GM18951 (cell line): ENCODE data around the gene ATP2A3.

Experiments
- POLR2A ChIP-seq: IDR thresholded peaks from 4 replicates; pipeline ENCODE4 v1.6.1; 2011; ENCODE audit warnings: mild to moderate bottlenecking; ENCODE audit not compliant: insufficient read length, insufficient read depth; ENCODE audit errors: extremely low read depth
- in situ Hi-C: fragments of 300-500 bp; cut with MboI; formaldehyde crosslinking; loops from one replicate; pipeline ENCODE4 v1.12.0; 2022; ENCODE audit warnings: low sequenced_read_pairs, mixed read lengths, inconsistent platforms; ENCODE audit not compliant: unreplicated experiment

ATP2A3 gene

GRCh38 chr17:3985846-3986245, 21.6 kb upstream of the ATP2A3 start:
- in situ Hi-C loops = no loop called here
- no peak for TF ChIP-seq POLR2A

- in situ Hi-C loops = no loop called here
- TF ChIP-seq POLR2A = no peak
Measured at GRCh38 chr17:3983606-3984484, 19.6 kb upstream of the ATP2A3 start.

GRCh38 chr17:3982541-3983017, 18.3 kb upstream of the ATP2A3 start:
- in situ Hi-C loops = no loop called here
- no peak for TF ChIP-seq POLR2A

GRCh38 chr17:3982113-3982512, 17.9 kb upstream of the ATP2A3 start:
- in situ Hi-C loops = no loop called here
- no peak for TF ChIP-seq POLR2A

GRCh38 chr17:3981455-3981854, 17.2 kb upstream of the ATP2A3 start:
- in situ Hi-C loops = no loop called here
- no peak for TF ChIP-seq POLR2A

- in situ Hi-C loops = no loop called here
Measured at GRCh38 chr17:3980381-3981014, 16.3 kb upstream of the ATP2A3 start.

GRCh38 chr17:3979290-3979611, 15.0 kb upstream of the ATP2A3 start:
- in situ Hi-C loops = loop anchor here (10.0 kb wide), 1 partner anchor 424 kb away; the partner anchor contains the start of gene TRPV3

More at GRCh38 chr17:3980381-3981014, 16.3 kb upstream of the ATP2A3 start:
- TF ChIP-seq POLR2A = no peak

GRCh38 chr17:3978421-3979289, 14.4 kb upstream of the ATP2A3 start:
- in situ Hi-C loops = loop anchor here (10.0 kb wide), 1 partner anchor 424 kb away; the partner anchor contains the start of gene TRPV3
- TF ChIP-seq POLR2A = no peak

More at GRCh38 chr17:3979290-3979611, 15.0 kb upstream of the ATP2A3 start:
- no peak for TF ChIP-seq POLR2A

- in situ Hi-C loops = loop anchor here (10.0 kb wide), 1 partner anchor 423 kb away; the partner anchor contains the start of gene TRPV3
- TF ChIP-seq POLR2A = no peak
Measured at GRCh38 chr17:3977387-3977786, 13.2 kb upstream of the ATP2A3 start.

GRCh38 chr17:3976675-3977171, 12.5 kb upstream of the ATP2A3 start:
- in situ Hi-C loops = loop anchor here (10.0 kb wide), 1 partner anchor 422 kb away; the partner anchor contains the start of gene TRPV3
- TF ChIP-seq POLR2A = no peak

GRCh38 chr17:3974980-3975379, 10.7 kb upstream of the ATP2A3 start:
- TF ChIP-seq POLR2A = no peak
- in situ Hi-C loops = loop anchor here (10.0 kb wide), 1 partner anchor 420 kb away; the partner anchor contains the start of gene TRPV3

GRCh38 chr17:3974138-3974687, 10.0 kb upstream of the ATP2A3 start:
- in situ Hi-C loops = loop anchor here (10.0 kb wide), 1 partner anchor 419 kb away; the partner anchor contains the start of gene TRPV3
- TF ChIP-seq POLR2A = no peak
